Activated CD8-positive, alpha-beta T cell treated with anti-CD3 and anti-CD28 coated beads for 36 hours (primary cell): Measurements from ENCODE around the gene ARSG. TPM values are rescaled to one million over a fixed set of nuclear protein-coding genes. Genes with fewer than 3 reads are reported as not detected.

Experiments used
- ATAC-seq: fragments of 200-7000 bp; cut with Tn5 transposase; one replicate; pipeline ENCODE4 v1.10.0; 2021; ENCODE audit warnings: mild to moderate bottlenecking, moderate library complexity
- CTCF ChIA-PET: fragments of 350-600 bp; sonication (Branson Sonifier 250); formaldehyde crosslinking; loops from one replicate; lab custom pipeline; 2021; ENCODE audit warnings: antibody characterized with exemption; lab: Charles Lee
- POLR2A ChIA-PET: fragments of 350-600 bp; sonication (Branson Sonifier 250); formaldehyde crosslinking; loops from one replicate; lab custom pipeline; 2021; ENCODE audit warnings: antibody characterized with exemption; lab: Charles Lee
- DNase-seq: peaks from one replicate; pipeline ENCODE4 v3.0.0-alpha.2; 2020
- H3K27ac Mint-ChIP-seq: one replicate; pipeline ENCODE4 v1.8.0; 2021; ENCODE audit warnings: mild to moderate bottlenecking, mixed read lengths
- H3K27me3 Mint-ChIP-seq: one replicate; pipeline ENCODE4 v1.8.0; 2021; ENCODE audit warnings: mixed read lengths
- H3K36me3 Mint-ChIP-seq: one replicate; pipeline ENCODE4 v1.8.0; 2021; ENCODE audit warnings: low read depth, mixed read lengths
- H3K4me1 Mint-ChIP-seq: one replicate; pipeline ENCODE4 v1.8.0; 2021; ENCODE audit warnings: low read depth, mixed read lengths
- H3K4me3 Mint-ChIP-seq: one replicate; pipeline ENCODE4 v1.8.0; 2021; ENCODE audit warnings: mild to moderate bottlenecking, moderate library complexity, mixed read lengths
- H3K9me3 Mint-ChIP-seq: one replicate; pipeline ENCODE4 v1.8.0; 2021; ENCODE audit warnings: mixed read lengths
- CTCF ChIP-seq: fragments of 200-600 bp; IDR thresholded peaks from one replicate; pipeline ENCODE4 v1.8.0; 2022; ENCODE audit warnings: antibody characterized with exemption, mild to moderate bottlenecking
- intact Hi-C: fragments of 100-400 bp; cut with micrococcal nuclease; formaldehyde crosslinking; loops from one replicate; pipeline ENCODE4 v1.10.0; 2022
- total RNA-seq, 2 experiments: library from RNA; stranded (reverse); gene quantifications; one replicate each; pipeline ENCODE4 v1.2.3, GENCODE V29; 2021

Gene ARSG
- total RNA-seq, 2 experiments from 2014 or later, result 7.2 to 8.4 TPM

GRCh38 chr17:68290268-68290954 is 884 bp upstream of the ARSG start:
- ATAC-seq (no peak), DNase-seq (peak; percentile 67)
- Mint-ChIP-seq H3K27me3 (no peaks in the 10 kb centered on the region), H3K36me3 (peaks cover 4% of the 10 kb centered on the region), H3K9me3 (no peaks in the 10 kb centered on the region), H3K4me1 (peaks cover 52% of the 10 kb centered on the region), H3K27ac (peak overlapping the region; percentile 96), H3K4me3 (peak overlapping the region; percentile 94)
- intact Hi-C loops, result loop anchor here (5.0 to 10.0 kb wide), 2 partner anchors 67 to 144 kb away; no protein-coding TSS in a partner anchor
- TF ChIP-seq CTCF, result no peak
- CTCF ChIA-PET, result interaction anchor here (0.8 to 3.2 kb wide), 8 partner anchors 22 to 170 kb away, joined by 3 to 23 read pairs (median 5); no protein-coding TSS in a partner anchor
- POLR2A ChIA-PET, result interaction anchor here (0.5 to 4.0 kb wide), 17 partner anchors 14 to 210 kb away, joined by 3 to 31 read pairs (median 5); partner anchors contain the start of genes AMZ2 and WIPI1

GRCh38 chr17:68291836-68292688 is 767 bp downstream of the ARSG start:
- intact Hi-C loops, result loop anchor here (5.0 to 10.0 kb wide), 2 partner anchors 65 to 143 kb away; no protein-coding TSS in a partner anchor
- ChIA-PET POLR2A (interaction anchor here (0.7 to 4.0 kb wide), 27 partner anchors 11 to 170 kb away, joined by 3 to 31 read pairs (median 5); partner anchors contain the start of genes AMZ2 and WIPI1), CTCF (interaction anchor here (0.7 to 3.3 kb wide), 16 partner anchors 8 to 170 kb away, joined by 3 to 23 read pairs (median 4); no protein-coding TSS in a partner anchor)
- DNase-seq (peak; percentile 93), ATAC-seq (peak; percentile 69)
- Mint-ChIP-seq H3K36me3 (peaks cover 4% of the 10 kb centered on the region), H3K27me3 (no peaks in the 10 kb centered on the region), H3K9me3 (no peaks in the 10 kb centered on the region), H3K4me1 (peaks cover 65% of the 10 kb centered on the region), H3K4me3 (peak overlapping the region; percentile 94), H3K27ac (peak overlapping the region; percentile 93)
- no peak for TF ChIP-seq CTCF

- intact Hi-C loops, result loop anchor here (5.0 to 10.0 kb wide), 2 partner anchors 65 to 142 kb away; no protein-coding TSS in a partner anchor
- DNase-seq (no peak), ATAC-seq (no peak)
- Mint-ChIP-seq H3K4me1 (peaks cover 64% of the 10 kb centered on the region), H3K9me3 (no peaks in the 10 kb centered on the region), H3K4me3 (peak overlapping the region; percentile 94), H3K27ac (peak overlapping the region; percentile 93), H3K36me3 (peaks cover 4% of the 10 kb centered on the region), H3K27me3 (no peaks in the 10 kb centered on the region)
- POLR2A ChIA-PET, result interaction anchor here (0.9 to 4.0 kb wide), 19 partner anchors 11 to 167 kb away, joined by 3 to 31 read pairs (median 6); partner anchors contain the start of genes AMZ2 and WIPI1
- CTCF ChIA-PET, result interaction anchor here (1.0 to 3.3 kb wide), 12 partner anchors 9 to 170 kb away, joined by 3 to 23 read pairs (median 4); no protein-coding TSS in a partner anchor
- TF ChIP-seq CTCF, result no peak
Observed at GRCh38 chr17:68292689-68293040, 1.4 kb downstream of the ARSG start.

- Mint-ChIP-seq H3K27ac (no peak overlapping the region), H3K4me1 (peaks cover 59% of the 10 kb centered on the region), H3K36me3 (peaks cover 4% of the 10 kb centered on the region), H3K9me3 (no peaks in the 10 kb centered on the region), H3K27me3 (no peaks in the 10 kb centered on the region), H3K4me3 (no peak overlapping the region)
- no peak for TF ChIP-seq CTCF
- intact Hi-C loops, result loop anchor here (5.0 to 10.0 kb wide), 2 partner anchors 64 to 141 kb away; no protein-coding TSS in a partner anchor
- ChIA-PET CTCF (interaction anchor here (3.3 kb wide), 1 partner anchor 30 kb away, joined by 16 read pairs; no protein-coding TSS in a partner anchor), POLR2A (interaction anchor here (1.9 kb wide), 1 partner anchor 35 kb away, joined by 6 read pairs; no protein-coding TSS in a partner anchor)
- ATAC-seq (no peak), DNase-seq (no peak)
Observed at GRCh38 chr17:68293490-68294195, 2.3 kb downstream of the ARSG start.
